HFF-Myc (cell line): ENCODE results near the gene MFAP2.
"Not testable (repeated sequence)": the region's sequence is repeated elsewhere in the genome, so short reads cannot be mapped to it uniquely, and the experiment has no call there.

Experiments used
- DNase-seq: peaks from one replicate; pipeline ENCODE4 v3.0.0-alpha.2; 2011; ENCODE audit warnings: low read depth; ENCODE audit errors: extremely low read depth
- H3K4me3 ChIP-seq: replicated peaks from 2 replicates; pipeline ENCODE4 v1.5.1; 2011; ENCODE audit warnings: low read depth, mild to moderate bottlenecking, control low read depth, low read length
- CTCF ChIP-seq: IDR thresholded peaks from 2 replicates; pipeline ENCODE4 v1.5.1; 2012; ENCODE audit warnings: mild to moderate bottlenecking, low read depth, low read length, control low read depth; ENCODE audit errors: missing control alignments

The MFAP2 gene

GRCh38 chr1:16965486-16966067, 14.8 kb downstream of the MFAP2 start:
- TF ChIP-seq CTCF: no peak
- no peak overlapping the region for H3K4me3 ChIP-seq
- no peak for DNase-seq

- not testable (repeated sequence) for DNase-seq, H3K4me3 ChIP-seq
These were observed 16.3 kb downstream of the MFAP2 start for GRCh38 chr1:16964169-16964568.

GRCh38 chr1:16961297-16962133, 18.9 kb downstream of the MFAP2 start:
- no peak for TF ChIP-seq CTCF
- 0 out of 2 replicates have a peak overlapping the region, but pooled peaks have one; percentile 15 for H3K4me3 ChIP-seq
- no peak for DNase-seq

GRCh38 chr1:16960560-16961296, 19.7 kb downstream of the MFAP2 start:
- DNase-seq: no peak
- peak; percentile 72 for TF ChIP-seq CTCF
- peak overlapping the region; percentile 17 for H3K4me3 ChIP-seq

GRCh38 chr1:16958475-16958874, 21.9 kb downstream of the MFAP2 start:
- TF ChIP-seq CTCF: no peak
- no peak overlapping the region for H3K4me3 ChIP-seq
- no peak for DNase-seq

GRCh38 chr1:16957731-16958130, 22.7 kb downstream of the MFAP2 start:
- no peak for TF ChIP-seq CTCF
- no peak for DNase-seq
- H3K4me3 ChIP-seq: no peak overlapping the region

GRCh38 chr1:16956775-16957174, 23.6 kb downstream of the MFAP2 start:
- no peak for DNase-seq
- no peak overlapping the region for H3K4me3 ChIP-seq
- no peak for TF ChIP-seq CTCF
